ENCODE measurements around the gene SYNJ2BP. TPM values are rescaled to one million over a fixed set of nuclear protein-coding genes. Genes with fewer than 3 reads are reported as not detected.
A peak's percentile ranks its signal among the peaks of the same experiment; 100 is the strongest.
"Not testable (repeated sequence)": the region's sequence is repeated elsewhere in the genome, so short reads cannot be mapped to it uniquely, and the experiment has no call there.

SYNJ2BP gene, protein sequence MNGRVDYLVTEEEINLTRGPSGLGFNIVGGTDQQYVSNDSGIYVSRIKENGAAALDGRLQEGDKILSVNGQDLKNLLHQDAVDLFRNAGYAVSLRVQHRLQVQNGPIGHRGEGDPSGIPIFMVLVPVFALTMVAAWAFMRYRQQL
- 48.6 TPM for total RNA-seq
- long read RNA-seq, full-length matches to known transcripts = 52 of 64 reads
- long read RNA-seq, partial matches to known transcripts = 1 of 64 reads
- long read RNA-seq, other reads (novel, unspliced or antisense) = 11 of 64 reads

DNA sequence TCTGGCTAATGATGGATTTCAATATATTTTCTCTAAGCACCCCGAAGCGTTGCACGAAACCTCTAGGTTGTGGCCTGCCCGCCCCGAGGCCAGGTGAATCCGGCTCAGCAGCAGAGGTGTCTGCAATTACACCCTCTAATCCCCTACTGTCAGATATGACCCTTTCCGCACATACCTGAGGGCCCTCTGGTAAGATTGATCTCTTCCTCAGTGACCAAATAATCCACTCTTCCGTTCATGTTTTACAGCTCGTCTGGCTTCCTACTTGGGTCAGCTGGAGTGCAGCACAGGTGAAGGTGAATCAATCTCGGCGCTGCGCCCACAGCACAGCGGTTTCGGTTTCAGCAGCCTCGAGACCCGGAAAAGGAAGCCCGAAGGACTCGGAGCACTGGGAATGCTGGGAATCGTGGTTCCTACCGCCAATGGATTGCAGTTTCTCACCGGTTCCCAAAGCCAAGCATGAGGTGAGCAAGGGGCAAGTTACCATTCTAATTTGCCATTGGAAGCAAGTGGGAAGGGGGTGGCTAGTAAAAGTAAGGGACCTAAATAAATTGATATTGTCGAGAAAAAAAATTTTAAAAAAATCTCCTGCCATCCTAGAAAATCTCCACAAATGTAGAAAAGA is at the start of gene SYNJ2BP:
Gene SYNJ2BP, minus strand, starts transcription at position 366 of the 625 bp plus-strand sequence. Its CDS starts 127 bp downstream, at position 239.
- intact Hi-C loops (cut with DNase I) = no loop called here
- peak; percentile 89 for DNase-seq (ENCODE audit: low spot score)

DNA sequence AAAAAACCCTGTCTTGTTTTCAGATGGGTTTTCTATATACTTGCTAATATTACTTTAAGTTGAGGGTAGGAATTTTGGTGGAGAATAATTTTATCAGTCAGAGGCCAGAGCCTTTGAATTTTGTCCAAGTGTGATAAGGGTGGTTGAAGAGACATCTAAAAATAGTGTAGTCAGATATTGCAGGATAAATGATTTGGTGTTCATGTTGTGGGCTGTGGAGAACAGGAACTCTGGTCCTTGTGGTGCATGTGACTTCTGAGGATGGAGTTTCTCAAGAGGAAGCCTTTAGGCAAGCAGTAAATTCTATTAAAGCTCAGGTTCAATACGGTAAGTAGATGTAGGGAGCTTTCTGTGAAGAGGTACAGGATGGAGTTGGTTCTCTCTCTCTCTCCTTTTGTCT is 37.8 kb upstream of the SYNJ2BP start:
- no peak for DNase-seq (ENCODE audit: low spot score)
- intact Hi-C loops (cut with DNase I) = no loop called here

DNA sequence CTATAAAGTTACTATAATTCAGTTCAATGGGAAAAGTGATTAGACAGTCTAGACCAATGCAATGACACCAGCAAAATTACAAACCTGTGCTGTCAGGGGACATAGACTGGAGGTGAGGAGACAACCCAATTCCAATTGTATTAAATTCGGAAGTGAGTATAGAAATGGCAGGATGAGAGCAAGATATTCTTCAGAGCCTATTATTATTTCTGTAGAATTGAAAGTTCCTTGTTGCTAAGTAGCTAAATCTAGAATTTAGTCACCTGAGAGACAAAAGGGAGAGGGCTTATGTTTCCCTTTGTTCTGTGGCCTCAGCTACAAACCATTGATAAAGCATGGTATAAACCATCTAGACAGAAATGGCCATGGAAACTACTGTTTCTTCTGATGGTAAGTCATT is 35.0 kb upstream of the SYNJ2BP start, which contains the start of gene ADAM21:
Gene ADAM21, plus strand, starts transcription at position 301 of the 400 bp plus-strand sequence. CDS start 5,326 bp downstream, outside the sequence.
- DNase-seq (ENCODE audit: low spot score) = no peak
- intact Hi-C loops (cut with DNase I) = no loop called here

DNA sequence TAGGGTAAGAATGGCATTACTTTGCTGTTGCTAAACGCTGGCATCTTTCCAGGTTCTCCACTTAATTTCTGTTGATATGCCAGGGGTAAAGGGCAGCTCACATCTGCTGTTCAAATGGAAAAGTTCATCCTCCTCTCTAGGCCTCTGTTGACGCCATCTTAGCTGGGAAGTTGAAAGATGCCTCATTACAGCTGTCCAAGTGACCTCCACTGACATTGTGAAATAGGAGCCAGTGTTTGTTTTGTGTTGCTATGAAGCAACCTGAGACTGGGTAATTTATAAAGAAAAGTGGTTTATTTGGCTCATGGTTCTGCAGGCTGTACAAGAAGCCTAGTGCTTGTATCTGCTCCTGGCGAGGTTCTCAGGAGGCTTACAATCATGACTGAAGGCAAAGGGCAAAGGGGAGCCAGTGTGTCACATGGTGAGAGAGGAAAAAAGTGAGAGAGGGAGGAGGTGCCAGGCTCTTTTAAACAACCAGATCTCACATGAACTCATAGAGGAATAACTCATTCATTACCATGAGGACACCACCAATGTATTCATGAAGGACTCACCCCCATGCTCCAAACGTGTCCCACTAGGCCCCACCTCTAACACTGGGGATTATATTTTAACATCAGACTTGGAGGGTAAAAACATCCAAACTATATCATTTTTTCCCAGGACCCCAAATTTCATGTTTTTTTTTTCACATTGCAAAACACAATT is 31.9 kb upstream of the SYNJ2BP start:
- no peak for DNase-seq (ENCODE audit: low spot score)
- intact Hi-C loops (cut with DNase I) = no loop called here

DNA sequence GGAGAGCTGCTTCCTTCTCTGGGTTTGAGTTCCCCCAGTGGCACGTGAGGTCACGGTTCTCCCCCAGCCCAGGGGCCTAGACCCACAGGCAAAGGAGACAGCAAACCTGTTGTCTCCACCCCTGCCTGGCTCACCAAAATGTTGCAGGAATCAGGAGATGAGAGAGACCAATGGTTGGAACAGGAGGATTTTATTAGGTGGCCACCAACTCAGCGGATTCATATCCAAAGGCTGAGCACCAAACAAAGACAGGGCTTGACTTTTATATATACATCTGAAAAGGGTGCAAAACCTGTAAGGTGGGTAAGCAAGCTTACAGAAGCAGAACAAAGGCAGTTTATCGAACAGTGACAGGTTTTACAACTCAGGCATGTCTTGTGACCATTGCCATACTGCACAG is 25.9 kb upstream of the SYNJ2BP start:
- no peak for DNase-seq (ENCODE audit: low spot score)
- intact Hi-C loops (cut with DNase I) = no loop called here

DNA sequence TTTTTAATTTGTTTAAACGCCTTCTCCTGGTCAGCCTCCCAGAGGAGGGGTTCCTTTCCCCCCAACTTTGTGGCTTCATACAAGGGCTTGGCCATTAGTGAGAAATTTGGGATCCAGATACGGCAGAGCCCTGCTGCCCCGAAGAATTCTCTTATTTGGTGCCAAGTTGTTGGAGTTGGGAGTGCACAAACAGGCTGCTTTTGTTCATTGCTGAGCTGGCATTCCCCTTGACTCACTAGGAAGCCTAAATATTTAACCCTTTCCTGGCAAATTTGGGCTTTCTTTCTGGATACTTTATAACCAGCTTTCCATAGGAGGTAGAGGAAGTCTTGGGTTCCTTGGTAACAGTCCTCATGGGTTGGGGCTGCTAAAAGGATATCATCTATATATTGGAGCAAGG is 24.8 kb upstream of the SYNJ2BP start:
- DNase-seq (ENCODE audit: low spot score) = no peak
- intact Hi-C loops (cut with DNase I) = no loop called here

DNA sequence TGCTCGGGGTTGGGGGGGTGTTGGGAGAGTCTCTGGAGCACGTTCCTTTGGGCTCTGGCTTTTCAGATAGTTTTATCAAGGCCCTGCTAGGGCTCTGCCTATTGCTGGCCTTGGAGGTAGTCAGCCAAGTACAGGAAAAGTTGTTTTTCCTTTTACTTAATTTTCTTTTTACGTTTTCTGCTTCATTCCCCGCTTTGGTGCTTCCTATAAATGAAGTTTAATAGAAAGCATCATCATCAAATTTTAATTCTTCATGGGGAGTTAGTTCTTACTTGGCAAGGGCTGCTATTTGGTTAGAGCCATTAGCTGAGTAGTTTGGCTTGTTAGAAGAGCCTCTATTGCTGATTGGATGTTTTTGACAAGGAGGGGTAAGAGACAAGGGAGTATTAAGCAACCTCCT is 20.0 kb upstream of the SYNJ2BP start:
- intact Hi-C loops (cut with DNase I) = no loop called here
- no peak for DNase-seq (ENCODE audit: low spot score)

DNA sequence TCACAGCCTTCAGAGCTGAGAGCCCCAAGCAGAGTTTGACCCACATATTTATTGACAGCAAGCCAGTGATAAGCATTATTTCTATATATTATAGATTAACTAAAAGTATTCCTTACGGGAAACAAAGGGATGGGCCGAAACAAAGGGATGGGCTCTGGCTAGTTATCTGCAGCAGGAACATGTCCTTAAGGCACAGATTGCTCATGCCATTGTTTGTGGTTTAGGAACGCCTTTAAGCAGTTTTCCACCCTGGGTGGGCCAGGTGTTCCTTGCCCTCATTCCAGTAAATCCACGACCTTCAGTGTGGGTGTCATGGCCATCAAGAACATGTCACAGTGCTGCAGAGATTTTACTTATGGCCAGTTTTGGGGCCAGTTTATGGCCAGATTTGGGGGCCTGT is 9.7 kb upstream of the SYNJ2BP start:
- DNase-seq (ENCODE audit: low spot score); intact Hi-C loops (cut with DNase I): not testable (repeated sequence)

DNA sequence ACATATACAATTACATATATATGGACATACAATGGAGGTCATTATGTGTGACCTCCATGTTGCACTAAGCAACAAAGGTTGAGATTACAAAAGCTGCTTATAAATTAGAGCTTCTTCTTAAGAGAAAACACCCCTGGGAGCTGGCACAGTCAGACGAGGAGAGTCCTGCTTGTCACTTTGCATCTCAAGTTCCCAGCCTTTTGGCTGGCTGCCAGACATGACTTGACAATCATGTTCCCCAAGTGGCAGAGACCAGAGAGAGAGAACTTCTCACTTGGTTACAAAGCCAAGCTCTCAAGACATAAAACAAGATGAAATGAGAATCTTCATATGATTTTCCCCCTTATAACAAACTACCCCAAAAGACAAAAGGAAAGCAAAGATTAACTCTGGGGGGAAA is 8.5 kb upstream of the SYNJ2BP start:
- no peak for DNase-seq (ENCODE audit: low spot score)
- intact Hi-C loops (cut with DNase I) = no loop called here

DNA sequence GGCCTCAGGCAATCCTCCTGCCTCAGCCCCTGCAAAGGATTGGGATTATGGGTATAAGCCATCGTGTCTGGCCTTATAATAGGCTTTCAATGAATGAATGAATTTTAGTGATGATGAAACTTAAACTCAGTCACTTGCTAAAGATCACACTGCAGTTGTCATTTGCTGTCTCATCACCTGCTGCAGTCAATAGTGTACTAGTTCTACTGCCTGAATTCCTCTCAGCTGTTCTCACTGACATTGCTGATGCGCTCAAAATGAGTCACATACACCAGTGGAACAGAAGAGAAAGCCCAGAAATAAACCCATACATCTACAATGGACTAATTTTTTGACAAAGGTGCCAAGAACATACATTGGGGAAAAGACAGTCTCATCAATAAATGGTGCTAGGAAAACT is 5.6 kb upstream of the SYNJ2BP start:
- intact Hi-C loops (cut with DNase I) = no loop called here
- DNase-seq (ENCODE audit: low spot score) = no peak

DNA sequence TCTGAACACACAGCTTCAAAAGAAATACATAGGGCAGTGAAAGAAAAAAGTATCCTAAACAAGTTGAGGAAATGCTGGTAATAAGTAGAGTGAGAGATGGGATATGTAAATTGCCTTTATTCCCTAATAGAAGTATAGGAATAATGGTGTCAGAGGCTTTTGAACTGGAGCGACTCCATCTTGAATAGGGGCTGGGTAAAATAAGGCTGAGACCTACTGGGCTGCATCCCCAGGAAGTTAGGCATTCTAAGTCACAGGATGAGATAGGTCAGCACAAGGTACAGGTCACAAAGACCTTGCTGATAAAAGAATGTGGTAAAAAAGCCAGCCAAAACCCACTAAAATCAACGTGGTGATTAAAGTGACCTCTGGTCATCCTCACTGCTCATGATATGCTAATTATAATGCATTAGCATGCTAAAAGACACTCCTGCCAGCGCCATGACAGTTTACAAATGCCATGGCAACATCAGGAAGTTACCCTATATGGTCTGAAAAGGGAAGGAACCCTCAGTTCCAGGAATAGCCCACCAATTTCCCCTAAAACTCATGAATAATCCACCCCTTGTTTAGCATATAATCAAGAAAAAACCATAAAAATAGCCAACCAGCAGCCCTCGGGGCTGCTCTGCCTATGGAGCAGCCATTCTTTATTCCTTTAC is 2.5 kb upstream of the SYNJ2BP start:
- intact Hi-C loops (cut with DNase I); DNase-seq (ENCODE audit: low spot score): not testable (repeated sequence)

DNA sequence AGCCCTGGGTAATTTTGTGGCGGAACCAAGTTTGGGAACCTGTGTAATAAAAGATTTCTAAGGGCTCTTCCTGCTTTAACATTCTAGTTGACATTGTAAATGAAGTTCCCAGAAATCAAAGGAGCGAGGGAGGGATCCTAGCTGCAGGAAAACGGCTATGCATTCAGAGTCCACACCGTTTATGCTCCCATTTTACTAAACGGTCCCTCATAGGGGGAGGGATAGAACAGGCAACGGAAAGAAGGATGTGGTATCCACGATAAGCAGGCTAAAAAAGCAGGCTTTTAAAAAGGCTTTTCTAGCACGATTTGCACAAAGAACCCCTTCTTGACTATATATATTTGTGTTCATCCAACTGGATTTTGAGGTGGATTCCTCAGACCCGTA is 559 bp downstream of the SYNJ2BP start:
- intact Hi-C loops (cut with DNase I) = no loop called here

DNA sequence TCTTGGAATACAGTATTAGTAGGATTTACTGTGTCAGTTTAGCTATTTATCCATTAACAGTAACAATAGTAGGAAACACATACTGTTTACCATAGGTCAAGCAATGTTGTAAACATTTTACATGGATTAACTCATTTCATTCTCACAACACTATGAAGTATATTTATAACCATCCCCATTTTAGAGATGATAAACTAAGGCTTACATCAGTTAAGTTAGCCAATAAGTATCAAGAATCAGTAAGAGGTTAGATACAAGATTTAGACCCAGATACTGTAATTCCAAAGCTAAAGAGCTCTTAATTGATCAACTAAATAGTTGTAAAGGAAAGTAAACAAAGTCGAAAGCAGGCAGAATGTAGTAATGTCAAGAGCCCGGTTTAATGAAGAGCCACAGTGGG is 1.1 kb downstream of the SYNJ2BP start:
- intact Hi-C loops (cut with DNase I) = no loop called here
- no peak for DNase-seq (ENCODE audit: low spot score)

More for the DNA sequence above, 559 bp downstream of the SYNJ2BP start:
- no peak for DNase-seq (ENCODE audit: low spot score)

DNA sequence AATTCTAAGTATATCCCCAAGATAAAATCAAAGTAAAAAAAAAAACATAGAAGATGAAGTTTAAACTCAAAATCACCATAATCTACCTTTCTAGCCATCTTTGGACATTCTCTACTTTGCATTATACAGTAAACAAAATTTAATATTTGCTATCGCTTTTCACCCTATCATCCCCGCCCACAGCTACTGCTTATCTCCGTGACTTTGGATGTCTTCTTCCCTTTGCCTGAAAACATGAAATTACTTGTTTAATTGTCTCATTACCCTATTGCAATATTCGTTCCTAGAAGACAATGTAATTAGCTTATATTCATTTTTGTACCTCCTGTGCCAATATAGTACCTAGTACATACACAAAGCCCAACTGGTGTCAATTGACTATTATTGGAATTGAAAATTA is 9.3 kb downstream of the SYNJ2BP start:
- intact Hi-C loops (cut with DNase I) = no loop called here
- DNase-seq (ENCODE audit: low spot score) = no peak

DNA sequence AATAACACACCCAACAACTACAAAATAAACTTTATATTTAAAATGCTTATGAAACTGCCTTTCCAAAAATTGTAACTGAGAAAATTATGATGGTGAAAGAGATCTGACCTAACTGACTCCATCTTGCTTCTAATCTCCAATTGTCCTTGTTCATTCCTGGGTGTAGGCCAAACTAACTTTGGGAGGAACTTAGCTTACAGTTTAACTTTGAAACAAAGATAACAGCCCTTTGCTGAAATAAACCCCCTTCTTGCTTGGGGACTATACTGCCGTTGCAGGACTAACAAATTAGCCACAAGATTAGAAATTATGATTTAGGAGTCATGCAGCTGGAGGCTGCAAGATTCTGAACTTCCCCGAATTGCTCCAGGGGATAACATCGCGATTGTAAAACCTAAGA is 10.7 kb downstream of the SYNJ2BP start:
- intact Hi-C loops (cut with DNase I); DNase-seq (ENCODE audit: low spot score): not testable (repeated sequence)

DNA sequence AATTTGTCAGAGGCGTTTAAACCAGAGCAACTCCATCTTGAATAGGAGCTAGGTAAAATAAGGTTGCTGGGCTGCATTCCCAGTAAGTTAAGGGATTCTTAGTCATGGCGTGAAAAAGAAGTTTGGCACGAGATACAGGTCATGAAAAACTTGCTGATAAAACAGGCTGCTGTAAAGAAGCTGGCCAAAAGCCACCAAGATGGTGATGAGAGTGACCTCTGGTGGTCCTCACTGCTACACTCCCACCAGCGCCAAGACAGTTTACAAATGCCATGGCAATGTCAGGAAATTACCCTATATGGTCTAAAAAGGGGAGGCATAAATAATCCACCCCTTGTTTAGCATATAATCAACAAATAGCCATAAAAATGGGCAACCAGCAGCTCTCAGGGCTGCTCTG is 13.6 kb downstream of the SYNJ2BP start:
- intact Hi-C loops (cut with DNase I); DNase-seq (ENCODE audit: low spot score): not testable (repeated sequence)

DNA sequence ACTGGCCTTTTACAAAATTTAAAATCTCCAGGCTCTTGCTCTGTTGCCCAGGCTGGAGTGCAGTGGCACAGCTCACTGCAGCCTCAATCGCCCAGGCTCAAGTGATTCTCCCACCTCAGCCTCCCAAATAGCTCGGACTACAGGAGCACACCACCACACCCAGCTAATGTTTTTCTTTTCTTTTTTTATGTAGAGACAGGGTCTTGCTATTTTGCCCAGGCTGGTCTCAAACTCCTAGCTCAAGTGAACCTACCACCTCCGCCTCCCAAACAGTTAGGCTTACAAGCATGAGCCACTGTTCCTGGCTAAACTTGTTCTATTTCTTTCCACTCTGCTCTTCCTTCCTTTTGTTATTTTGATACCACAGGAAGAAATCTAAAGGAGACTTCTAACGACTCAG is 15.2 kb downstream of the SYNJ2BP start:
- DNase-seq (ENCODE audit: low spot score) = no peak
- intact Hi-C loops (cut with DNase I) = no loop called here

DNA sequence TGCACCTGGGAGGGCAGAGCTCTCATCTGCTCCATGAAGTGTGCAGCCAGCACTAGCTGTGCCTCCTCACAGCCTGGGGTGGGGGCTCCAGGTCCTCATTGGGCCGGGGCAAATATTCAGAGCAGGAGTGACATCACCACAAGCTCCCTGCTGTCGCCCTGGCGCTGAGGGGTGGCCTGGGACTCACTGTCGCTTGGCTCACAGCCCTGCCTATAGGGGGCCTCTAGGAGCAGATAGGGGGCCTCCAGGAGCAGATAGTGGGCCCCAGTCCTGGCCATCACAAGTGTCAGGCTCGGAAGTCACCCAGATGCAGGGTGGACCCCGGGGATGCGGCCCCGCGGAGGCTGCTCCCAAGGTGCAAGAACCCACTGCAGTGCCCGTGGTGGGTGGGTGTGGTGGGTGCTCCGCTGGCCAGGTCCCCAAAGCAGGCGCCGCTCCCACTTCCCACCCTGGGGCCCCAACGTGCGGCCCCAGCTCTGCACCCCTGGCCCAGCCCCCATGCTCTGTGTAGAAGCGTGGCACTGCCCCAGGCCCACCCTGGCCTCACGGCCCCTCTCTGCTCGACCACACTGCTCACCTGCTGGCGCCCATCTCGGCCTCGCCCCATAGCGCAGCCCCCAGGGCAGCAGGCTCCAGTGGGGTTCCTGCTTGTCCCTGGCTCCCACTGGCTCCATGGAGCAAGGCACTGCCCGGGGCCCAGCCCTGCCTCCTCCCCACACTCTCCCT is 18.0 kb downstream of the SYNJ2BP start:
- intact Hi-C loops (cut with DNase I) = no loop called here
- no peak for DNase-seq (ENCODE audit: low spot score)

DNA sequence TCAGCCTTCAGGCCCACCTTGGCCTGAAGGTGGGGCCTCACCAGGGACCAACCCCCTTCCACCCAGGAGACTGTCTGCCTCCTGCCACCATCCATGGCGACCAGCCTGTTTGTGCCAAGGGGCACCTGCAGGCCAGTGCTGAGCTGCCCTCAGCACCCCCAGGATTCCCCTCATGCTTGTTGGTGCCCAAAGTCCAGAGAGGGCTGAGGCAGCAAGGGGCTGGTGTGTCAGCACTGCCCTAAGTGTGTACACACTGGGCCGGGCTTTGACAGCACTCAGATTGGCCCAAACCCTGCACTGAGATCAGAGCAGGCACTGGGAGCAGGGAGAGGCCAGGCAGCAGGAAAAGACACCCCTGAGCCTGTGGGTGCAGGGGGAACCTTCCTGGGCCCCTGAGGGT is 18.6 kb downstream of the SYNJ2BP start:
- intact Hi-C loops (cut with DNase I) = no loop called here
- no peak for DNase-seq (ENCODE audit: low spot score)

DNA sequence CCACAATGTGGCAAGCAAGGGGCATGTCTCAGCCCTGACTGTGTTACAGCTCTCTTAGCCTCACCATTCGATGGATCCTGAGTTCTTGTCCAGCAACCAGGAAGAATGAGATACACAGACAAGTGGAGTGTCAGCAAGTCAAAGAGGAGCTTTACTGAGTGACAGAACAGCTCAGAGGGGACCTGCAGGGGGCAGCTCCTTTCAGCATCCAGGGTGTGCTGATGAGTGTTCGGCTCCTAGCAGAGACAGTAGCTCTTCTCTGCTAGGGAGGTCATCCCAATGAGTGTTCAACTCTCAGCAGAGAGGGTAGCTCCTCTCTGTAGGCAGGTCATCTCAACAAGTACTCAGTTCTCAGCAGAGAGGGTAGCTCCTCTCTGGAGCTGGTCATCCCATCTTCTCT is 19.1 kb downstream of the SYNJ2BP start:
- intact Hi-C loops (cut with DNase I) = no loop called here
- no peak for DNase-seq (ENCODE audit: low spot score)
